ENCODE data around the gene TNFRSF4. TPM values are rescaled to one million over a fixed set of nuclear protein-coding genes. Genes with fewer than 3 reads are reported as not detected.

Gene TNFRSF4
- total RNA-seq, 1 donor from 2014 or later: not detected

GRCh38 chr1:1203561-1204424 is 10.2 kb downstream of the TNFRSF4 start:
- no peak overlapping the region for H3K4me3 ChIP-seq
- no peak overlapping the region for H2AFZ ChIP-seq (replicated peaks)
- H3K4me2 ChIP-seq: no peak overlapping the region
- Mint-ChIP-seq H3K4me1 (peaks cover 6% of the 10 kb centered on the region), H3K36me3 (no peaks in the 10 kb centered on the region), H3K9me3 (no peaks in the 10 kb centered on the region), H3K4me3 (no peak overlapping the region), H3K27me3 (ENCODE audit: insufficient read depth, low read depth) (peaks cover 9% of the 10 kb centered on the region), H3K27ac (no peak overlapping the region)
- H3K36me3 ChIP-seq: no peaks in the 10 kb centered on the region
- no peak overlapping the region for H3K27ac ChIP-seq
- H3K27me3 ChIP-seq: peaks cover 79% of the 10 kb centered on the region
- no peaks in the 10 kb centered on the region for H3K79me2 ChIP-seq (ENCODE audit: low read depth)
- peaks cover 3% of the 10 kb centered on the region for H3K4me1 ChIP-seq
- no peak overlapping the region for H3K9ac ChIP-seq
- H4K20me1 ChIP-seq (ENCODE audit: low read depth): no peaks in the 10 kb centered on the region
- TF ChIP-seq EZH2 (IDR thresholded peaks at IDR 0.05): no peak
- no peak for TF ChIP-seq CTCF (IDR thresholded peaks at IDR 0.05)
- no peak for TF ChIP-seq EZH2phosphoT487 (IDR thresholded peaks at IDR 0.05)
- H3K9me3 ChIP-seq (ENCODE audit: low read depth): no peaks in the 10 kb centered on the region
- no peak for DNase-seq (ENCODE audit: low spot score)
- peaks cover 7% of the 10 kb centered on the region for H3F3A ChIP-seq (ENCODE audit: low read depth)

GRCh38 chr1:1202831-1203560 is 11.0 kb downstream of the TNFRSF4 start:
- Histone ChIP-seq H3K4me2 (no peak overlapping the region), H4K20me1 (ENCODE audit: low read depth) (no peaks in the 10 kb centered on the region), H3K9me3 (ENCODE audit: low read depth) (no peaks in the 10 kb centered on the region), H3K36me3 (no peaks in the 10 kb centered on the region), H3K4me1 (peaks cover 3% of the 10 kb centered on the region), H3K79me2 (ENCODE audit: low read depth) (no peaks in the 10 kb centered on the region), H2AFZ (replicated peaks) (no peak overlapping the region), H3K27ac (no peak overlapping the region), H3K9ac (no peak overlapping the region), H3K4me3 (no peak overlapping the region), H3K27me3 (peaks cover 79% of the 10 kb centered on the region), H3F3A (ENCODE audit: low read depth) (peaks cover 7% of the 10 kb centered on the region)
- Mint-ChIP-seq H3K4me1 (peaks cover 6% of the 10 kb centered on the region), H3K27ac (no peak overlapping the region), H3K36me3 (no peaks in the 10 kb centered on the region), H3K4me3 (no peak overlapping the region), H3K9me3 (no peaks in the 10 kb centered on the region), H3K27me3 (ENCODE audit: insufficient read depth, low read depth) (peaks cover 9% of the 10 kb centered on the region)
- DNase-seq (ENCODE audit: low spot score): no peak
- TF ChIP-seq EZH2phosphoT487 (IDR thresholded peaks at IDR 0.05) (no peak), CTCF (IDR thresholded peaks at IDR 0.05) (no peak), EZH2 (IDR thresholded peaks at IDR 0.05) (no peak)

- Mint-ChIP-seq H3K27ac (no peak overlapping the region), H3K9me3 (no peaks in the 10 kb centered on the region), H3K4me3 (no peak overlapping the region), H3K27me3 (ENCODE audit: insufficient read depth, low read depth) (peaks cover 4% of the 10 kb centered on the region), H3K4me1 (peaks cover 6% of the 10 kb centered on the region), H3K36me3 (no peaks in the 10 kb centered on the region)
- H3K27me3 ChIP-seq: peaks cover 60% of the 10 kb centered on the region
- H3F3A ChIP-seq (ENCODE audit: low read depth): peaks cover 7% of the 10 kb centered on the region
- H4K20me1 ChIP-seq (ENCODE audit: low read depth): no peaks in the 10 kb centered on the region
- peak overlapping the region; percentile 64 for H3K4me3 ChIP-seq
- H3K4me2 ChIP-seq: peak overlapping the region; percentile 89
- no peak overlapping the region for H3K9ac ChIP-seq
- TF ChIP-seq EZH2 (IDR thresholded peaks at IDR 0.05): peak; percentile 51
- no peak for TF ChIP-seq EZH2phosphoT487 (IDR thresholded peaks at IDR 0.05)
- TF ChIP-seq CTCF (IDR thresholded peaks at IDR 0.05): no peak
- H3K27ac ChIP-seq: no peak overlapping the region
- H3K4me1 ChIP-seq: peaks cover 3% of the 10 kb centered on the region
- no peaks in the 10 kb centered on the region for H3K79me2 ChIP-seq (ENCODE audit: low read depth)
- H3K36me3 ChIP-seq: no peaks in the 10 kb centered on the region
- peak; percentile 72 for DNase-seq (ENCODE audit: low spot score)
- H2AFZ ChIP-seq (replicated peaks): peak overlapping the region; percentile 32
- H3K9me3 ChIP-seq (ENCODE audit: low read depth): no peaks in the 10 kb centered on the region
These were observed 12.8 kb downstream of the TNFRSF4 start for GRCh38 chr1:1200876-1201810.
